ENCODE results near the gene FOXD1.
"Not testable (repeated sequence)": the region's sequence is repeated elsewhere in the genome, so short reads cannot be mapped to it uniquely, and the experiment has no call there.

Gene FOXD1

DNA sequence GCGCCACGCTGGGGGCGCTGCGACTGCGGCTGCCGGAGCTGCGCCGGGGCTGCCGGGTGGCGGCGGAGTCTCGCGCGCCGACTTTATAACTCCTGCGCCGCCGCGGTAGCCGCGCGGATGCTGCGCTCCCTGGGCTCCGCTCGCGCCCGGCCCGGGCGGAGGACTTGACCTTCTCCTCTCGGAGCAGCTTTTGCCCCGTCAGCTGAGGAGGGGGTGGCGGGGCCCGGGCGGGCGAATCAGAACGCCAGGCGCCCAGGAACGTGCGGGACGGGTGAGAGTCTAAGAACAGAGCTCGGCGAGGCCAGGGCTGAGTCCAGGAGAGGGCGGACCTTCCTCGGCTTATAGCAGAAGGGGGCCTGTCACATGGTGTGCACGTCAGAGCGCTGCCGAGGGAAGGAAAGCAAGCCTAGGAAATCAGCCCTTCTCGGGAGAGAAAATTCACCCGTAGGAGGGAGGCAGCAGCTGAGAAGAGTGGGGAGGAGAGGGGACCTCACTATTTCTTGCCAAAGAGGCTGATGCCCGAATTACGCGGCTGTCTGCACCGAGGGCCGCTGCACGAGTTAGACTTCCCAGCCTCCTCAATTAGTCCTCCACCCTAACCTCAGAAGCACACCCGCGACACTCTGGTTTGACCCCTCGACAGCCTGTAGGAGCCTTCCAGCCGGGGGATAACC lies at the start of gene FOXD1:
Gene FOXD1 (minus strand): TSS at position 315 of the 674 bp plus-strand sequence. CDS start 415 bp downstream, outside the sequence.
- no peak for DNase-seq (ENCODE audit: low read depth in 2 of 2)

DNA sequence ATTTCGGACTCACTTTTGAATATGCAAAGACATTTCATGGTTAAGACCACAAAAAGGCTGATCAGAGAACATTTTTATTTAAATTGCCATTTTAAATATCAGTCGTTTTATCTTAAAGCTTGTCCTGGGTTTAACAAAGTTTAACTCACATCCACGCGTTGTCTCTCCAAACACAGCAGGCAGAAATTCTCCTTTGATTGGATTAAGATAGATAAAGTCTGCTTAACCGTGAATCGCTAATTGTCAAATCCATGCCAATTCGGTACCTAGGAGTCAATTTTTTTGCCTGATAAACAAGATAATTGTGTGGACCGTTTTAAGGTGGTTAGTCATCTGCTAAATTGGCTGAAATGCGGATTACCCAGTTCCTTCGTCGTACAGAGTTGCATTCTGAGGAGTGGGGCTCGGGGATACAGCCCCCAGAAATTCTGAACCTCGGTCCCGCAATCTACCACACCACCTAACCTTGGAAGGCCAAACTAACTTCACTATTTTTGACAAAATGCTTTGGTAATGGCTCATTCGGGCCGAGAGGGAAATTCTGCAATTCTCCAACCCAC lies 49.0 kb upstream of the FOXD1 start:
- DNase-seq (ENCODE audit: low read depth in 2 of 2): no peak

DNA sequence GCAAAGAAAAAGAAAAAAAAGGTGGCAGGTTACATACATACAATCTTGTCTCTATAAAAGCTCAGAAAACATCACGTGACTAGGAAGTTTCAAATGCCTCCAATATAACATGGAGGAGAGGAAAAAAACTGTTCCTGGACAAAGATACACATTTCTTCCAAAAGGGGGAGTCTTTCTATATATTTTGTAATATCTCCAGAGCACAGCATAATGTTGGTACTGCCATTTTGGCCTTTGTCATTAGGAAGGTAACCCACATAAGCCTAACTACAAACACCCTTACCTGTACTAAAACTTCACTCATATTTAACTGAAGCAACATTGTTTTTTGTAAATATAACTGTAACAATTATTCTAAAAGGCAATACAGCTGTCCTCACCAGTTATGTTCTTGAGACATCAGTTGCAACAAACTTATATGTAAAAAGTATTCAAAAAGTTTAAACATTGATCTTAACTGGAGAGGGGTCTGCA lies 48.4 kb upstream of the FOXD1 start:
- no peak for DNase-seq (ENCODE audit: low read depth in 2 of 2)

DNA sequence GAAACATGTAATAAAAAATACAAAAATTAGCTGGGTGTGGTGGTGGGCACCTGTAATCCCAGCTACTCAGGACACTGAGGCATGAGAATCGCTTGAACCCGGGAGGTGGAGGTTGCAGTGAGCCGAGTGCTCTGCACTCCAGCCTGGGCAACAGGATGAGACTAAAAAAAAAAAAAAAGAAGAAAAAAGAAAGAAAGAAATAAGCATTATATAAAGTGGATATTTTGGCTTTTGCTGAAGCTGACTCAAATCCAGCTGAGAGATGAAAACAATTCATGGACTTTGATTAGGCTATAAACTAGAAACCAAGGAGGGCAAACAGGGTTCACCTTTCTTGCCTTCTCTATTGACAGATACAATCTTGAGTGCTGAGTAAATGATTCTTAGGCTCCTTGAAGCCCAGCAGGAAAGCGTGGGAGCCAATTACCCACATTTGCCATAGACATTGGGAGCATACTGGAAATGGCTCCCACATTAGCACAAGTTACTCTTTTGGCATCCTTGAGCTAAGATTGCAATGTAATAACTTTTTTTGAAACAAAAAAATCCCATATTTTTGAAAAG lies 47.3 kb upstream of the FOXD1 start:
- no peak for DNase-seq (ENCODE audit: low read depth in 2 of 2)

DNA sequence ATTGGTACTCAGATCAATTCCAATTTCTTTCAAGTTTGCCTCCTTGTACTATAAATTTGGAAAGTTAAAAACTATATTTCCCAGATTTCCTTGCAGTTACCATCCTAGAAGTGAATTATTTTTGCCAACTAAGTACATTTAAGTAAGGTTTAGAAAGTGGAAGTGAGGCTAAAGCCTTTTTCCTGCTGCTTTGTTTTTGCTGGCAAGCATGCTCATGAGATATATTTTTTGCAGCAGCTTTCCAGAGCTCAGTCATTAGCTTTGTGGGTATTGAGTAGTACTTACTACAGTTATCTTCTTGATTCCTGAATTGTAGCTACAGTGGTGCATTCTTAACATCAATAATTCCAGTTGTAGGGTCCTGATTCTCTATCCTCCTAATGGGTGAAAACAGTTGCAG lies 46.1 kb upstream of the FOXD1 start:
- DNase-seq (ENCODE audit: low read depth in 2 of 2): no peak

DNA sequence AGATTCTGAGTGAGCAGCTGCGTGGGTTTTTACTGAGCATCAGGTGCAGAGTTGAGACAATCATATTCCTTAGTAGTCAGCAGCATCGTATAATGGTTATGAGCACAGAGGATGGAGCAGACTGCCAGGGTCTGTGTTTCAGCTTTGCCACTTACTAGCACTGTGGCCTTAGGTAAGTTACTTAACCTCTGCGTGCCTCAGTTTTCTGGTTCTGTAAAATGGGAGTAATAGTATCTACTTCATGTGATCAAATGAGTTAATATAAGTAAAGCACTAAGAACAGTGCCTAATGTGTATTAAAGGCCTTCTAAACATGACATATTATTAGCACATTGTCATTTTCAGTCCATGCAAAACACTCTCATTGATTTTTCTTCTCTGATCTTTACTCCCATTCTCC lies 44.8 kb upstream of the FOXD1 start:
- no peak for DNase-seq (ENCODE audit: low read depth in 2 of 2)

DNA sequence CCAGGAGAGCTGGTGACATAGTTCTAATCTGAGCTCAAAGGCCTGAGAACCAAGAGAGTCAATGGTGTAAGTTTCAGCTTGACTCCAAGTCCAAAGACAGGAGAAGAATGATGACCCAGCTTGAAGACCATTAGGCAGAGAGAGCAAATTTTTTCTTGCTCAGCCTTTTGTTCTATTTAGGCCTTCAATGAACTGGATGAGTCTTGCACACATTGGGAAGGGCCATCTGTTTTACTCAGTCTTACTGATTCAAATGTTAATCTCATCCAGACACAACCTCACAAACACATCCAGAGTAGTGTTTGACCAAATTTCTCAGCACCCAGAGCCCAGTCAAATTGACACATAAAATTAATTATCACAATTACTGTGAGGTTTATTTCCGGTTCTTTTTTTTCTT lies 42.6 kb upstream of the FOXD1 start:
- DNase-seq (ENCODE audit: low read depth in 2 of 2): no peak

DNA sequence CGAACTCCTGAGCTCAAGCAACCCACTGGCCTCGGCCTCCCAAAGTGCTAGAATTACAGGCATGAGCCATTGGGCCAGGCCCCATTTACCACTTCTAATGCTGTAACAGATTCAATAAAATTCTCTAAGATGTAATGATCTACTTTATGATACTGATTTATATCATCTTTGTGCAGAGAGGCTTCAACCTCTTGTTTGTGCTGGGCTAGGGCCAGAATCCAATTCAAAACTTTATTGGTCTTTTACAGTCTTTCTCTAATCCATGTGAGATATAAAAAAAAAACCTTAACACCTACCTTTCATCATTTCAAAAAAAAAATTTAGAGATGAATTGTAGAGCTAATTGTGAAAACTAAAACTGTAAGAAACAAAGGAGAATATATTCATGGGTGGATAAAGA lies 41.5 kb upstream of the FOXD1 start:
- no peak for DNase-seq (ENCODE audit: low read depth in 2 of 2)

DNA sequence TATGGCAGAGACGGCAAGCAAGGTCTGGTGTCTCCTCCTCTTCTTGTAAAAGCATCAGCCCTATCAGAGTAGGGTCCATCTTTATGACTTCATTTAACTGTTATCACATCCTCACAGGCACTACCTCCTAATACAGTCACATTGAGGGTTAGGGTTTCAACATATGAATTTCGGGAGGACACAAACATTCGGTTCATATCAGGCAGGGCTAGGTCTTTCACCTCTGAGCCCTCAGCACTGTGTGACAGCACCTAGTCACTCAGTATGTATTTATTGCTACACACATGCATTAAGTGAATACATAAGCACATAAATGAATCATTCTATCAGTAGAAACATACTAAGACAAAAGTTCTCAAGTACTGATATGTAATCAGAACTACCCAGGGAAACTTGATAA lies 40.2 kb upstream of the FOXD1 start:
- DNase-seq (ENCODE audit: low read depth in 2 of 2): no peak

DNA sequence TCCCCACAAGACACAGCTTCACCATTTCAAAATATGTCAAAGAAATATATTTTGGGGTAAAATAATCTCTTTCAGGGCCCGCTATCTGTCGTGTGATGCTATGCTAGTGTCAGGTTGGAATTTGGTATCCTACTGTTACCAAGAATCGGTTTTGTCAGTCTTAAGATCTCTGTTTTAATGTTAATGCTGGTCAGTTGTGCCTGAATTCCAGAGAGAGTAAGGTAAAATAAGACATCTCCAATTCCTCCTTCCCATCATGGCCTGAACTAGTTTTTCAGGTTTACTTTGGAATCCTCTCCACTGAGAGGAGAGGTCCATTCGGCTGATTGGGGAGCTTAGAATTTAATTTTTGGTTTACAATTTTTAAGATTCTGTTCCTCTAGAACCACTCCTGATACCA lies 39.2 kb upstream of the FOXD1 start:
- DNase-seq (ENCODE audit: low read depth in 2 of 2): no peak

DNA sequence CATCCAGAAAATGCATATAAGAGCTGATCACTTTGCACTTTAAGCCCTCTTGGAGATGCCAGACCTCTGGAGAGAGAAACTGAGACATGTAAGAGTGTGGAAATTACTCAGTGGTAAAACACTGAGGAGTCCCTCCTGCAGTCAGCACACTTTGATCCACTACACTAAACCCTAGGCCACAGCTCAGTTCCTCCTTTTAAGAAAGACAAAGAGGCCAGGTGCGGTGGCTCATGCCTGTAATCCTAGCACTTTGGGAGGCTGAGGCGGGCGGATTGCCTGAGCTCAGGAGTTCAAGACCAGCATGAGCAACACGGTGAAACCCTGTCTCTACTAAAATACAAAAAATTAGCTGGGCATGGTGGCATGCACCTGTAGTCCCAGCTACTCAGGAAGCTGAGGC lies 38.7 kb upstream of the FOXD1 start:
- not testable (repeated sequence) for DNase-seq (ENCODE audit: low read depth in 2 of 2)

DNA sequence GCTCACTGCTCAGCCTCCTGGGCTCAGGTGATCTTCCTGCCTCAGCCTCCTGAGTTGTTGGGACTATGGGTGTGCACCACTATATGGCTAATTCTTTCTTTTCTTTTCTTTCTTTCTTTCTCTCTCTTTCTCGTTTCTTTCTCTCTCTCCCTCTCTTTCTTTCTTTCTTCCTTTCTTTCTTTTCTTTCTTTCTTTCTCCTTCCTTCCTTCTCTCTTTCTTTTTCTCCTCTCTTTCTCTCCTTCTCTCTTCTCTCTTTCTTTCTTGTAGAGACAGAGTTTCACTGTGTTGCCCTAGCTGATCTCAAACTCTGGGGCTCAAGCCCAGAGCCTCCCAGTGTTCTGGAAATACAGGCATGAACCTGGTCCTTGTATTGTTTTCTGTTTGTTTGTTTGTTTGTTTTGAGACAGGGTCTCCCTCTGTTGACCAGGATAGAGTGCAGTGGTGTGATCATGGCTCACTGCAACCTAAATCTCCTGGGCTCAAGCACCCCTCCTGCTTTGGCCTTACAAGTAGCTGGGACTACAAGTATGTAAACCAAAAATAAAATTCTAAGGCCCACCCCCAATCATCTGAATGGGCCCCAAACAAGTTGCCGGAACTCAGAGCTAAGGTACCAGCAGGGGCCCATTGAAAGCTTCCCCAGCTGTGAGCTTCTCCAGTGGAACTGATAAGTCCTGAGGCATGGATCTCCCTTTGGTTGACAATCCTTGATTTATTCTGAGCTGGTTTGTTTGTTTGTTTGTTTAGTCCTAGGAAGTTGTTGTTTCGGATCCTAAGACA lies 37.7 kb upstream of the FOXD1 start:
- DNase-seq (ENCODE audit: low read depth in 2 of 2): no peak

DNA sequence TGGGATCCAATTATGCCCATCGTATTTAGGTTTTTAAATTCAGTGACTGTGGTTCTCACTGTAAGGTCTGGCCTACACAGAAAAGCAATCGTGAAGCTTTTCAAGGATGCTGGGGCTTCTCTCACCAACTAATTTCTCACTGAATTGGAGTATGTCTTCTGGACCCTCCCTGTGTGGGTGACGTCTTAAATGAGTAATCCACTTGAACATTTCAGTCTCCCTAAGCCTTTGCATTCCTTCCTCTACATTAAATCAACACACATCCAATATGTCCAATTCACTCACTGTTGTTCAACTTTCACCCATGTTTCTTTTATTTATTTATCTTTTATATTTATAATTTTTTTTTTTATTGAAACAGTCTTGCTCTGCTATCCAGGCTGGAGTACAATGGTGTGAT lies 37.1 kb upstream of the FOXD1 start:
- DNase-seq (ENCODE audit: low read depth in 2 of 2): no peak

DNA sequence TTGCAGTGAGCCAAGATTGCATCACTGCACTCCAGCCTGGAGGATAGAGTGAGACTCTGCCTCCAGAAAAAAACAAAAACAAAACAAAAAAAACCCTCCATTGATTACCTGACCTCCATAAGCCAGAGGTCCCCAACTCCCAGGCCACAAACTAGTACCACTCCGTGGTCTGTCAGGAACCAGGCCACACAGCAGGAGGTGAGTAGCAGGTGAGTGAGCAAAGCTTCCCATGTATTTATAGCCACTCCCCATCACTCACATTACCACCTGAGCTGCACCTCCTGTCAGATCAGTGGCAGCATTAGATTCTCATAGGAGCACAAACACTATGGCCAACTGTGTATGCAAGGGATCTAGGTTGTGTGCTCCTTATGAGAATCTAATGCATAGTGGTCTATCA lies 35.9 kb upstream of the FOXD1 start:
- DNase-seq (ENCODE audit: low read depth in 2 of 2): no peak

DNA sequence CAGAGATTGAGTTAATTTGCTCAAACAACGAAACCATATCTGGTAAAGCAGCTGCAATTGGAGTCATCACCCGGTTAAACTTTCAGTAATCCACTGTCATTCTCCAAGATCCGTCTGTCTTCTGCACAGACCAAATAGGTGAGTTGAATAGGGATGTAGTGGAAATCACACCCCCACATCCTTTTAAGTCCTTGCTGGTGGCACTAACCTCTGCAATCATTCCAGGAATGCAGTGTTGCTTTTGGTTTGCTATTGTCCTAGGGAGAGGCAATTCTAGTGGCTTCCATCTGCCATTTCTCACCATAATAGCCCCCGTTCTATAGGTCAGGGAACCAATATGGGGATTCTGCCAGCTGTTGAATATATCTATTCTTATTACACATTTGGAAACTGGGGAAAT lies 35.1 kb upstream of the FOXD1 start:
- no peak for DNase-seq (ENCODE audit: low read depth in 2 of 2)

DNA sequence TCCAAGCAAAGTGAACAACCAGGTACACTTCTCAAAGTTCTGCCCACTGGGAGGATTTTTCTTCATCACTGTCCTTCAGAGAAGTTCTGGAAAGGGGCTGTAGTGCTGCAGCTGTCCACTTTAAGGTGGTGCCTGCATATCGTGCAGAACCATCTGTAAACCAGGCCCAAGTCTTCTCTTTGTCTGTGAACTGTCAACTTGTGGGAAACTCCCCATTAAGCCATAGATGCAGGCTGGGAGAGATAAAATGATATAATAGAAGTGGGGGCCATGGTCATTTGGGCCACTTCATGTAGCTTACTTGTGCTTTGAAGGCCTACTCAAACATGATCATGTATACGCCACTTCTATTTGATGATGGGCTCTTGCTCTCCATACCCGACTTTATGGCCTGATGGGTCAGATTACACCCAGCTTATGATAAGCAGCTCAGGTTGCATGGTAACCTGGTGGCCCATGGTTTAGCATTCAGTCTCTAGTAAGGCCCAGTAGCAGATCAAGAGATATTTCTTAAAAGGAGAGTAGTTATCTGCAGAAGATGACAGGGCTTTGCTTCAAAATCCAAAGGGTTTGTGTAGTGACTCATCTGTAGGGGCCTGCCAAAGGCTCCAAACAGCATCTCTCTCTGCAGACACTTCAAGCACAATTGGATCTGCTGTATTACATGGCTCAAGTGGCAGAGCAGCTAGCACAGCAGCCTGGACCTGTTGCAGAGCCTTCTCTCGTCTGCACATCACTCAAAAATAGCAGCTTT lies 34.0 kb upstream of the FOXD1 start:
- no peak for DNase-seq (ENCODE audit: low read depth in 2 of 2)

DNA sequence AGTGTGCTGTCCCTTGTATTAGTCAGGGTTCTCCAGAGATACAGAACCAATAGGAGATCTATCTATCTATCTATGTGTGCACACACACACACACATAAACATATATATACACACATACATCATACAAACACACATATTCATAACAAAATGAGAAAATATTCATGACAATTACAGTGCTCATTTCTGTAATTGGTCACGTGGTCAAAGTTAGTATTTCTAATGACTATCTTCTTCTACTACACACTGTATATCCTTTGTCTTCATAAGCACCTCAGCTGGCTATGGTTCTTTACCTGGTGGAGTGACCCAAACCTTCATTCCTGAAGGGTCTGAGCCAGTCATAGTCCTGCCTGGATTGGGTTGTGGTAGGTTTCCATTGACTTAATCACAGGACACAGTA lies 31.9 kb upstream of the FOXD1 start:
- DNase-seq (ENCODE audit: low read depth in 2 of 2): no peak

DNA sequence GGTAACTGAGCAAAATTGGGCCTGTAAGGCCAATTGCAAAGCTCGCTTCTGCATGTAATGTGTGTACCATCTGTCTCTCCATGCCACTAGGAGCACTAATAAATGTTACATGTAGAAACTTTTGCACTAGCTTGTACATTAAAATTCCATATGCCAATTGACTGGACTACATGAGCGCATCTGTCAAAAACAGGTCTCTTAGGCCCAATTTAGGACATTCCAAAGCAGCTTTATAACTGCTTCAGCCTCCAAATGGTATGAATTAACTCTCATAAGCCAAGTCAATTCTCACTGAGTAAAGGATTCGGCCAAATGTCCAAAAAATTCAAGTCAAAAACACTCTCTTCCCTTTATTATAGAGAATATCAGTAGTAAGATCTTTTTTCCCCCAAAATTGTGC lies 23.5 kb upstream of the FOXD1 start:
- no peak for DNase-seq (ENCODE audit: low read depth in 2 of 2)

DNA sequence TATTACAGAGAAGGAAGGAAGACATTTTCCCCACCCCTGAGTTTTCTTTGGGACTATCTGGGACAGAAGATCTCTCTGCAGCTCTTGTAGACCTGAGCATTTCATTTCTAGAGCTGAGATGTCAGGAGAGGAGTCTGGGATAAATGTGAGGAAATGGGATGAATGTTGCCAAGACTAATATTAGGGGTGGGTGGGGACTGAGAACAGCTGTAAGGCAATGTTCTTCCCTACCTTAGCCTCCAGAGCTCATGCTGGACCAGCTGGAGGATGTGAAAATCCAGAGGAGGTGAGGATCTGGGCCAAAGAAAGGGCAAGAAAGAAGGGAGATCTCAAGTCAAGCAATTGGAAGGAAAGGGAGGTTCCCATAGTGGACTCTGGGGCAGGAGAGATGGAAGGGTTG lies 23.1 kb upstream of the FOXD1 start:
- DNase-seq (ENCODE audit: low read depth in 2 of 2): no peak

DNA sequence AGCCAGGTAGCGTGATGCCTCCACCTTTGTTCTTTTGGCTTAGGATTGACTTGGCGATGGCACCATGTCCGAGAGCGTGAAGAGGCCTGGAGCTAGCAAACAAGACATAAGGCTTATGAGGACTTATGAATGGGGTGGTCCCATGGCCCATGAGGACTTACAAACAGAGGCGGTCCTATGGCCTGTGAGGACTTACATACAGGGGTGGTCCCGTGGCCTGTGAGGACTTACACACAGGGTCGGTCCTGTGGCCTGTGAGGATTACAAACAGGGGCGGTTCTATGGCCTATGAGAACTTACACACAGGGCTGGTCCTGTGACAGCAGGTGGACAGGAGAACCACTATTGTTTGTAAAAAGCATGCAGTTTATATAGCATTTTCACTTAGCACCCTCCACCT lies 21.3 kb upstream of the FOXD1 start:
- no peak for DNase-seq (ENCODE audit: low read depth in 2 of 2)

DNA sequence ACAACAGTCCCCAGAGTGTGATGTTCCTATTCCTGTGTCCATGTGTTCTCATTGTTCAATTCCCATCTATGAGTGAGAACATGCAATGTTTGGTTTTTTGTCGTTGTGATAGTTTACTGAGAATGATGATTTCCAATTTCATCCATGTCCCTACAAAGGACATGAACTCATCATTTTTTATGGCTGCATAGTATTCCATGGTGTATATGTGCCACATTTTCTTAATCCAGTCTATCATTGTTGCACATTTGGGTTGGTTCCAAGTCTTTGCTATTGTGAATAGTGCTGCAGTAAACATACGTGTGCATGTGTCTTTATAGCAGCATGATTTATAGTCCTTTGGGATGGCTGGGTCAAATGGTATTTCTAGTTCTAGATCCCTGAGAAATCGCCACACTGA lies 20.1 kb upstream of the FOXD1 start:
- not testable (repeated sequence) for DNase-seq (ENCODE audit: low read depth in 2 of 2)
